ENCODE results near the gene IQCH.

Gene IQCH

GRCh38 chr15:67550522-67550921, 295.9 kb downstream of the IQCH start:
- H3K4me2 ChIP-seq, result no peak overlapping the region
- no peak overlapping the region for H3K9ac ChIP-seq
- H3K36me3 ChIP-seq (ENCODE audit: insufficient read depth), result no peaks in the 10 kb centered on the region
- no peak overlapping the region for H3K4me3 ChIP-seq (IDR thresholded peaks at IDR 0.05; ENCODE audit: insufficient read depth, low read depth, low read length)
- no peaks in the 10 kb centered on the region for H3K4me1 ChIP-seq (ENCODE audit: low read depth, poor library complexity, severe bottlenecking)
- no peaks in the 10 kb centered on the region for H4K20me1 ChIP-seq (ENCODE audit: insufficient read depth)
- no peaks in the 10 kb centered on the region for H3K27me3 ChIP-seq (ENCODE audit: insufficient read depth, low read depth)
- no peak for TF ChIP-seq CTCF (conservative IDR thresholded peaks at IDR 0.05; ENCODE audit: low read depth, low read length)
- no peak overlapping the region for H2AFZ ChIP-seq (ENCODE audit: low read depth)
- H3K27ac ChIP-seq, result no peak overlapping the region
- no peaks in the 10 kb centered on the region for H3K79me2 ChIP-seq (ENCODE audit: insufficient read depth, low read depth)

GRCh38 chr15:67551207-67551743, 296.7 kb downstream of the IQCH start:
- Histone ChIP-seq H3K36me3 (ENCODE audit: insufficient read depth) (no peaks in the 10 kb centered on the region), H3K4me2 (no peak overlapping the region), H3K4me3 (IDR thresholded peaks at IDR 0.05; ENCODE audit: insufficient read depth, low read depth, low read length) (no peak overlapping the region), H3K27ac (no peak overlapping the region), H3K27me3 (ENCODE audit: insufficient read depth, low read depth) (no peaks in the 10 kb centered on the region), H4K20me1 (ENCODE audit: insufficient read depth) (no peaks in the 10 kb centered on the region), H2AFZ (ENCODE audit: low read depth) (no peak overlapping the region), H3K79me2 (ENCODE audit: insufficient read depth, low read depth) (no peaks in the 10 kb centered on the region), H3K4me1 (ENCODE audit: low read depth, poor library complexity, severe bottlenecking) (no peaks in the 10 kb centered on the region), H3K9ac (no peak overlapping the region)
- no peak for TF ChIP-seq CTCF (conservative IDR thresholded peaks at IDR 0.05; ENCODE audit: low read depth, low read length)

Data from KMS-11 (cell line).